CD4-positive, alpha-beta memory T cell (primary cell): ENCODE measurements around the gene TESK1. TPM values are rescaled to one million over a fixed set of nuclear protein-coding genes. Genes with fewer than 3 reads are reported as not detected.

ENCODE experiments used
- CTCF ChIA-PET: fragments of 350-600 bp; sonication (Branson Sonifier 250); formaldehyde crosslinking; loops from one replicate; lab custom pipeline; 2021; ENCODE audit warnings: inconsistent platforms; ENCODE audit not compliant: partially characterized antibody; lab: Charles Lee
- POLR2A ChIA-PET: fragments of 350-600 bp; sonication (Branson Sonifier 250); formaldehyde crosslinking; loops from one replicate; lab custom pipeline; 2021; ENCODE audit not compliant: partially characterized antibody; lab: Charles Lee
- DNase-seq, 5 donors: peaks; one replicate each; pipeline versions ENCODE4 v3.0.0 to v3.0.0-alpha.2; 2020 to 2022; ENCODE audit warnings: mixed read lengths in 1 of 5
- H3K27ac ChIP-seq: one replicate; pipeline ENCODE4 v1.7.0; 2013; ENCODE audit warnings: low read depth, low read length
- H3K27me3 ChIP-seq: 2 replicates; pipeline ENCODE4 v1.7.0; 2013; ENCODE audit warnings: mild to moderate bottlenecking, low read length, moderate library complexity; ENCODE audit not compliant: insufficient read depth
- H3K36me3 ChIP-seq: 2 replicates; pipeline ENCODE4 v1.7.0; 2013; ENCODE audit warnings: mild to moderate bottlenecking, low read length, moderate library complexity; ENCODE audit not compliant: insufficient read depth
- H3K4me1 ChIP-seq: 2 replicates; pipeline ENCODE4 v1.7.0; 2013; ENCODE audit warnings: mild to moderate bottlenecking, low read length, moderate library complexity; ENCODE audit not compliant: insufficient read depth
- H3K4me3 ChIP-seq, 2 donors: one replicate each; pipeline ENCODE4 v1.7.0; 2013; ENCODE audit warnings: low read length in 2 of 2, mild to moderate bottlenecking in 1 of 2
- H3K9me3 ChIP-seq, 2 donors: one replicate each; pipeline ENCODE4 v1.7.0; 2013; ENCODE audit warnings: low read length in 2 of 2, control low read depth in 1 of 2; ENCODE audit not compliant: control insufficient read depth in 1 of 2
- H3K27ac Mint-ChIP-seq, 7 donors: one replicate each; pipeline ENCODE4 v1.8.0; 2020 to 2021; ENCODE audit warnings: mixed read lengths in 7 of 7, mild to moderate bottlenecking in 6 of 7, inconsistent platforms in 3 of 7, moderate library complexity in 3 of 7
- H3K27me3 Mint-ChIP-seq, 2 donors: one replicate each; pipeline ENCODE4 v1.8.0; 2020 to 2021; ENCODE audit warnings: mixed read lengths in 2 of 2
- H3K36me3 Mint-ChIP-seq, 2 donors: one replicate each; pipeline ENCODE4 v1.8.0; 2020 to 2021; ENCODE audit warnings: mixed read lengths in 2 of 2, inconsistent platforms in 1 of 2, mild to moderate bottlenecking in 1 of 2
- H3K4me1 Mint-ChIP-seq, 4 donors: one replicate each; pipeline ENCODE4 v1.8.0; 2020 to 2021; ENCODE audit warnings: mixed read lengths in 4 of 4, mild to moderate bottlenecking in 1 of 4
- H3K4me3 Mint-ChIP-seq, 8 donors: one replicate each; pipeline ENCODE4 v1.8.0; 2020 to 2021; ENCODE audit warnings: mixed read lengths in 8 of 8, mild to moderate bottlenecking in 7 of 8, moderate library complexity in 6 of 8, inconsistent platforms in 3 of 8
- H3K9me3 Mint-ChIP-seq, 8 donors: one replicate each; pipeline ENCODE4 v1.8.0; 2020 to 2021; ENCODE audit warnings: mixed read lengths in 8 of 8, mild to moderate bottlenecking in 5 of 8, inconsistent platforms in 3 of 8, moderate library complexity in 1 of 8
- intact Hi-C: fragments of 100-400 bp; cut with micrococcal nuclease; formaldehyde crosslinking; loops from one replicate; pipeline ENCODE4 v1.15.1; 2023
- polyA plus RNA-seq, 2 donors: library from polyadenylated mRNA; unstranded; fragments of 300-500 nt; fragmentation: Illumina TruSeq; gene quantifications; one replicate each; pipeline ENCODE4 v1.2.3, GENCODE V29; 2021
- total RNA-seq, 2 experiments: library from RNA; stranded (reverse); gene quantifications; one replicate each; pipeline ENCODE4 v1.2.3, GENCODE V29; 2021

Gene TESK1
- total and polyA plus RNA-seq, 4 experiments from 2014 or later: 3.3 to 53.5 (median 33.0) TPM

GRCh38 chr9:35618854-35619799 is 14.1 kb downstream of the TESK1 start:
- H3K27ac ChIP-seq: no peak overlapping the region
- Mint-ChIP-seq H3K4me3 (peak overlapping the region in 7 of 8 donors; percentile 8 to 89 (median 50)), H3K36me3 (no peaks in the 10 kb centered on the region), H3K27me3 (no peaks in the 10 kb centered on the region), H3K9me3 (no peaks in the 10 kb centered on the region), H3K27ac (peak overlapping the region; percentile 73 to 95 (median 87)), H3K4me1 (peaks cover 26 to 57% (median 35%) of the 10 kb centered on the region in 4 donors)
- H3K36me3 ChIP-seq: no peaks in the 10 kb centered on the region
- H3K4me1 ChIP-seq: peaks cover 36% of the 10 kb centered on the region
- H3K4me3 ChIP-seq: no peak overlapping the region
- intact Hi-C loops: loop anchor here (5.0 kb wide), 1 partner anchor 263 kb away; no protein-coding TSS in a partner anchor
- ChIA-PET POLR2A (interaction anchor here (0.6 to 8.2 kb wide), 10 partner anchors 10 to 120 kb away, joined by 3 to 148 read pairs (median 6); partner anchors contain the start of genes CCDC107, CREB3, RMRP and SIT1), CTCF (interaction anchor here (0.6 to 11.1 kb wide), 15 partner anchors 8 to 137 kb away, joined by 3 to 145 read pairs (median 5); partner anchors contain the start of genes CCDC107, CREB3, RMRP and TLN1)
- peak; percentile 23 to 55 (median 45) for DNase-seq
- H3K9me3 ChIP-seq: no peaks in the 10 kb centered on the region
- no peaks in the 10 kb centered on the region for H3K27me3 ChIP-seq

DNA sequence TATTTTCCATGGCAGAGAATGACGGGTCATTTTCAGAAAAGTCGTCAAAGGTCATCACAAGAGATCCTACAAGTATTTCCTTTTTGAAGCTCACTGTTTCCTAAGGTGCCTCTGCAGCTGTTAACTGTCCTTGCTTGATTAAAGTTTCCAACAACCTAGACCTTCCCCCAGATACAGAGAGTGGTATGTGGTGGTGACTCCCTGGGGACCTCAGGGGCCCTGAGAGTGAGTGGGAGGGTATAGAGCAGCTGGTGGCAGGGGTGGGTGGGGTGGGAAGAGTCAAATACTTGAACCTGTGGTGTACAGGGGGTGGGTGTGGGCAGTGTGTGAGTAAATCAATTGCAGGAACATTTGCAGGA is 14.7 kb downstream of the TESK1 start:
- Mint-ChIP-seq H3K4me3 (peak overlapping the region in 6 of 8 donors; percentile 8 to 89 (median 48)), H3K9me3 (no peaks in the 10 kb centered on the region), H3K36me3 (no peaks in the 10 kb centered on the region), H3K27ac (peak overlapping the region; percentile 22 to 95 (median 87)), H3K27me3 (no peaks in the 10 kb centered on the region), H3K4me1 (peaks cover 26 to 52% (median 35%) of the 10 kb centered on the region in 4 donors)
- Histone ChIP-seq H3K36me3 (no peaks in the 10 kb centered on the region), H3K4me1 (peaks cover 36% of the 10 kb centered on the region), H3K27me3 (no peaks in the 10 kb centered on the region), H3K9me3 (no peaks in the 10 kb centered on the region), H3K27ac (no peak overlapping the region), H3K4me3 (no peak overlapping the region)
- CTCF ChIA-PET: interaction anchor here (0.6 to 11.1 kb wide), 15 partner anchors 9 to 136 kb away, joined by 3 to 145 read pairs (median 5); partner anchors contain the start of genes CCDC107, CREB3, RMRP and TLN1
- intact Hi-C loops: loop anchor here (5.0 kb wide), 1 partner anchor 263 kb away; no protein-coding TSS in a partner anchor
- no peak for DNase-seq
- POLR2A ChIA-PET: interaction anchor here (0.6 to 8.2 kb wide), 10 partner anchors 9 to 119 kb away, joined by 3 to 148 read pairs (median 6); partner anchors contain the start of genes CCDC107, CREB3, RMRP and SIT1

DNA sequence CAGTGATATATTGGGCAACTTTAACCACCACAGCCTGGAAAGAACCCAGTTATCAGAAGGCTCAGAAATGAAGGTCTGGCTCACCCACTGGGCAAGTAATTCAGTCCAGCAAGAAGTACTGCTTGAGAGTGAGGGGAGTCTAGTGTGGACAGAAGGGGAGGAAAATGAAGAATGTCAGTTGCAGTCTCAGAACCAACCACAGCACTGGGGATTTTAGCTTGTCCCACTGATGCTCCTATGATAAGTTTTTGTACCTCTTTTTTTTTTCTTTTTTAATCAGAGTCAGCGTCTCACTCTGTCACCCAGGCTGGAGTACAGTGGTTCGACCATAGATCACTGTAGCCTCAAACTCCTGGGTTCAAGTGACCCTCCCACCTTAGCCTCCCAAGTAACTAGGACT is 22.5 kb downstream of the TESK1 start:
- ChIA-PET POLR2A (no interaction called here), CTCF (interaction anchor here (1.1 kb wide), 1 partner anchor 17 kb away, joined by 3 read pairs; no protein-coding TSS in a partner anchor)
- no peak for DNase-seq
- Histone ChIP-seq H3K27ac (no peak overlapping the region), H3K36me3 (no peaks in the 10 kb centered on the region), H3K27me3 (no peaks in the 10 kb centered on the region), H3K4me1 (no peaks in the 10 kb centered on the region), H3K4me3 (no peak overlapping the region), H3K9me3 (no peaks in the 10 kb centered on the region)
- Mint-ChIP-seq H3K9me3 (no peaks in the 10 kb centered on the region), H3K27ac (no peak overlapping the region), H3K36me3 (no peaks in the 10 kb centered on the region), H3K4me1 (peaks cover 0 to 6% (median 2%) of the 10 kb centered on the region in 4 donors), H3K27me3 (no peaks in the 10 kb centered on the region), H3K4me3 (no peak overlapping the region)
- intact Hi-C loops: no loop called here

DNA sequence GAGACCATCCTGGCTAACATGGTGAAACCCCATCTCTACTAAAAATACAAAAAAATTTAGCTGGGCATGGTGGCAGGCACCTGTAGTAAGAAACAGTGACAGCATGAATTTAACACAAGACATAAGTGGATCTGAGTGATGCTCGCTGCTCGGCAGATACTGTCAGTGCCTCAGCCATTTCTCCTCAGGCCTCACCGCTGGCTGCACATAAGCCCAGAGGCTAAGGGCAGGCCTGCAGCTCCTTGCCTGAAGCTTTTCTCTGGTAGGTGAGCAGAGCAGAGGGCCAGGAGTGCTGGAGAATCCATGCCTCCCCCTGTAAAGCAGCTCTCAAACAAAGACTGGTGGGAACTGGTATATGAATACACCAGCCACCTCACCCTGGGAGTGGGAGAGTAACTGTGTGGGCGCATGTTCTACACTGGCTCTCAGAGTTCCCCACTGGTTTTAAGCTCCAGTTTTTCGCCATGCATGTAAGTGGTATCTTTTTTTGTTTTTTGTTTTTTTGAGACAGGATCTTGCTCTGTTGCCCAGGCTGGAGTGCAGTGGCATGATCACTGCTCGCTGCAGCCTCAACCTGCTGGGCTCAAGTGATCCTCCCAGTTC is 23.4 kb downstream of the TESK1 start:
- no peak for DNase-seq
- CTCF ChIA-PET: interaction anchor here (0.6 to 5.4 kb wide), 8 partner anchors 8 to 109 kb away, joined by 3 to 35 read pairs (median 5); no protein-coding TSS in a partner anchor
- Mint-ChIP-seq H3K4me3 (no peak overlapping the region), H3K27ac (no peak overlapping the region), H3K36me3 (no peaks in the 10 kb centered on the region), H3K27me3 (no peaks in the 10 kb centered on the region), H3K9me3 (no peaks in the 10 kb centered on the region), H3K4me1 (peaks cover 0 to 6% (median 2%) of the 10 kb centered on the region in 4 donors)
- Histone ChIP-seq H3K27ac (no peak overlapping the region), H3K36me3 (no peaks in the 10 kb centered on the region), H3K4me1 (no peaks in the 10 kb centered on the region), H3K4me3 (no peak overlapping the region), H3K27me3 (no peaks in the 10 kb centered on the region), H3K9me3 (no peaks in the 10 kb centered on the region)
- POLR2A ChIA-PET: interaction anchor here (1.5 kb wide), 1 partner anchor 9 kb away, joined by 8 read pairs; no protein-coding TSS in a partner anchor
- intact Hi-C loops: no loop called here

GRCh38 chr9:35629597-35629996 is 24.5 kb downstream of the TESK1 start:
- Histone ChIP-seq H3K4me1 (no peaks in the 10 kb centered on the region), H3K4me3 (no peak overlapping the region), H3K36me3 (no peaks in the 10 kb centered on the region), H3K27me3 (no peaks in the 10 kb centered on the region), H3K27ac (no peak overlapping the region), H3K9me3 (no peaks in the 10 kb centered on the region)
- Mint-ChIP-seq H3K4me3 (no peak overlapping the region), H3K4me1 (peaks cover 1 to 7% (median 4%) of the 10 kb centered on the region in 4 donors), H3K36me3 (no peaks in the 10 kb centered on the region), H3K27me3 (no peaks in the 10 kb centered on the region), H3K27ac (no peak overlapping the region), H3K9me3 (no peaks in the 10 kb centered on the region)
- no peak for DNase-seq
- intact Hi-C loops: no loop called here
- ChIA-PET CTCF (interaction anchor here (0.7 to 5.4 kb wide), 5 partner anchors 9 to 108 kb away, joined by 3 to 35 read pairs (median 6); no protein-coding TSS in a partner anchor), POLR2A (interaction anchor here (1.5 kb wide), 1 partner anchor 10 kb away, joined by 8 read pairs; no protein-coding TSS in a partner anchor)

DNA sequence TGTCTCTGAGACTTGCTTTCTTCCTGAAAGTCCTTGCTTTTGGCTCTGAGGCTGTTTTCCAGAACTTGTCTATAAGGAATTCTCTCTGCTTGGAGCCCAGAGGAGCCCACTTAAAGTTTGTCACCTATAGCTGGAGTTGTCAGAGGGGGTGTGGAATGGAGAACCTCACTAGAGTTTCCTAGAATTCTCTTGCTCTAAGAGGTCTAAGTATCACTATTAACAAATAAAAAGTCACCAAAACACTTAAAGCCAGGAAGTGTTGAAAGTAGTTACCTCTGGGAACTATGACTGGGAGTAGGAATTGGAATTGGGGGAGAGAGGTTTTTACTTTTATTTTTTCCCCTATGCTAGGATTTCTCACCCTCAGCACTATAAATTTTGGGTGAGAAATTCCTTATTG is 30.7 kb downstream of the TESK1 start:
- Histone ChIP-seq H3K9me3 (no peaks in the 10 kb centered on the region), H3K36me3 (no peaks in the 10 kb centered on the region), H3K4me3 (no peak overlapping the region), H3K27ac (no peak overlapping the region), H3K4me1 (peaks cover 32% of the 10 kb centered on the region), H3K27me3 (no peaks in the 10 kb centered on the region)
- H3K27ac Mint-ChIP-seq: peak overlapping the region in 3 of 7 donors; percentile 43 to 71 (median 59)
- H3K4me1 Mint-ChIP-seq: peaks cover 22 to 56% (median 41%) of the 10 kb centered on the region in 4 donors
- POLR2A ChIA-PET: interaction anchor here (1.3 to 1.9 kb wide), 2 partner anchors 11 to 16 kb away, joined by 5 to 11 read pairs; no protein-coding TSS in a partner anchor
- CTCF ChIA-PET: interaction anchor here (1.0 to 1.9 kb wide), 2 partner anchors 11 to 25 kb away, joined by 3 to 7 read pairs; no protein-coding TSS in a partner anchor
- intact Hi-C loops: no loop called here
- H3K9me3 Mint-ChIP-seq: no peaks in the 10 kb centered on the region
- peak overlapping the region in 1 of 8 donors; percentile 28 for H3K4me3 Mint-ChIP-seq
- H3K36me3 Mint-ChIP-seq: peaks cover 5 to 6% of the 10 kb centered on the region in 2 donors
- no peak for DNase-seq
- H3K27me3 Mint-ChIP-seq: no peaks in the 10 kb centered on the region
